ENCODE results near the gene TFB1M. TPM values are rescaled to one million over a fixed set of nuclear protein-coding genes. Genes with fewer than 3 reads are reported as not detected.

Gene TFB1M
- total RNA-seq, 4 donors from 2014 or later: 10.1 to 21.9 (median 14.8) TPM

- no peak overlapping the region for H3K4me3 ChIP-seq (ENCODE audit: low read depth, poor library complexity, severe bottlenecking)
- TF ChIP-seq CTCF (IDR thresholded peaks at IDR 0.05): no peak
- TF ChIP-seq POLR2A (IDR thresholded peaks at IDR 0.05): no peak
- DNase-seq (ENCODE audit: low spot score in 2 of 2): peak; percentile 22 to 84
- WGBS, 2 donors: 66 to 69% methylated on average over 30 of the region's 30 CpGs
- intact Hi-C loops (cut with DNase I; ENCODE audit: low total_unique reads): no loop called here
These were observed 66.0 kb downstream of the TFB1M start for GRCh38 chr6:155248008-155249001.

DNA sequence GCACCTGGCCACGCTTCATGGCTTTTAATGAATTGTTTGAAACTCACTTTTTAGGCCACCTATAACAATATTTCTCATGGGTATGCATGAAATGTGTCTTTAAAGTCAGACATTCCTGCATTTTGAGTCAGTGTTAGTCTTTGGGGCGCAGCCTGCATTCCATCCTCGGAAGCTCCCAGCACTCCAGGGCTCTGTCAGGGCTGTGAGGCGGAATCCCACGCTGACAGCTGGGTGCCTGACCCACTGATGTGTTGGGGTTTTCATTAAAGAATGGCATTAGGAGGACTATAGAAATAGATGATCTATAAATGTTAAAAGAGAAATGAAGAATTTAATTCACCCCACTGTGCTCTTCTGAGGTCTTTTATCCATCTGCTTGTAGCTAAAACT is 66.7 kb downstream of the TFB1M start:
- peak in 1 of 2 donors; percentile 59 for DNase-seq (ENCODE audit: low spot score in 2 of 2)
- intact Hi-C loops (cut with DNase I; ENCODE audit: low total_unique reads): no loop called here
- H3K4me3 ChIP-seq (ENCODE audit: low read depth, poor library complexity, severe bottlenecking): no peak overlapping the region
- 70 to 91% methylated on average over 5 of the region's 5 CpGs for WGBS, 2 donors
- TF ChIP-seq CTCF (IDR thresholded peaks at IDR 0.05): no peak
- TF ChIP-seq POLR2A (IDR thresholded peaks at IDR 0.05): no peak

DNA sequence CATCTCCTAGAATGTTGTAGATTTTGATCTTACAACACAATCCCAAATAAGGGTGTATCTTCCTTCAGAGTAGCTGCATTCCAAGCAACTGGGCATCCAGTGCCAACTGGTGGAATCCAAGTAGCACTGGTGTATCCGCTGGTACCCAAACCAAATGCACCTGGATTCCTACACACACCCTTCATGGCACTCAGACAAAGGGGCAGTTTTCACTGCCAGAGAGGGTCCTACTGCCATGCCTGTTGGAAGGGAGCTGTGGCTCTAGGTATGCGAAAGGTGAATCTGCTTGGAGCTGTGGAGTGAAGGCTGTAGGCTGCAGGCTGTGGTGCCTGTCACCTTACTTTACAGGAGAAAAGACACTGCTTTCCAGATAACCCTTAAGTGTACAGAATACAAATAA is 67.5 kb downstream of the TFB1M start:
- TF ChIP-seq CTCF (IDR thresholded peaks at IDR 0.05): no peak
- no peak for TF ChIP-seq POLR2A (IDR thresholded peaks at IDR 0.05)
- DNase-seq (ENCODE audit: low spot score in 2 of 2): peak in 1 of 2 donors; percentile 25
- H3K4me3 ChIP-seq (ENCODE audit: low read depth, poor library complexity, severe bottlenecking): no peak overlapping the region
- WGBS, 2 donors: 73 to 80% methylated on average over 2 of the region's 2 CpGs
- intact Hi-C loops (cut with DNase I; ENCODE audit: low total_unique reads): no loop called here

DNA sequence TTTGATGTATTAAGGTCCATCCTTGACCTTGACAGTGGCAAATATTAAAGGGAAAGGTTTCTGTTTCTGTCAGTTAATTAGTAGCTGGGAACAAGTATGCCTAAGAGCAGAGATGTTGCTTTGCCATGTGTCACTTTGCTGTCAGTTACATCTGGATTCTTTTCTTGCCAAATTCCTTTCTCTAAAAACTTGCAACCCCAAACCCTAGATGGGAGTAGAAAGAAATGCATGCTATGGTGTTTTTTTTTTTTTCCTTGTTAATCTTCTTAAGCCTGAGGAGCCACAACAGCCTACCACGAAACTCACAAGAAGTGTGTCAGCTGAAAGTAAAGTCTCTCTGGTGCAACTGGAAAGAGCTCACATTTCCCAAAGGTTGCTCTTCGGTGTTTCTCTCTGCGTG is 68.5 kb downstream of the TFB1M start:
- 85 to 86% methylated on average over 3 of the region's 3 CpGs for WGBS, 2 donors
- intact Hi-C loops (cut with DNase I; ENCODE audit: low total_unique reads): no loop called here
- no peak overlapping the region for H3K4me3 ChIP-seq (ENCODE audit: low read depth, poor library complexity, severe bottlenecking)
- TF ChIP-seq CTCF (IDR thresholded peaks at IDR 0.05) (no peak), POLR2A (IDR thresholded peaks at IDR 0.05) (no peak)
- no peak for DNase-seq (ENCODE audit: low spot score in 2 of 2)

DNA sequence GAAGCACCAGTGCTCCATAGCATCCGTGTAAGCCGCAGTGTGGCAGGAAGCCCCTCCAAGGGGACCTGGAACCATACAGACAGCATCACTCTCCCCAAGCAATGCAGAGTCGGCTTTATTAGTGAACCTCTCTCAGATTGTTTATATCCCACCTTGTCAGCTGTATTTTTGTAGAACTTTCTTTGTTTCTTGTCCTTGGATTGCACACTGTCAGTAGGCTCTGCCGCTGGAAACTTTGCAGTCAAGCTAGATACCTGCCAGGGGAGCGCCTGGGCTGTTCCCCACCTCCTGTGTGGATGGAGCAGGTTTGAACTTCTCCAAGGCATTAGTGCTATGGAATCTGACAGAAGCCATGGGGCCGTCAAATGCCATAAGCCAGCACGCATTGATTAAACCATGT is 69.1 kb downstream of the TFB1M start:
- H3K4me3 ChIP-seq (ENCODE audit: low read depth, poor library complexity, severe bottlenecking): no peak overlapping the region
- TF ChIP-seq CTCF (IDR thresholded peaks at IDR 0.05) (no peak), POLR2A (IDR thresholded peaks at IDR 0.05) (no peak)
- WGBS, 2 donors: 93 to 94% methylated on average over 7 of the region's 7 CpGs
- intact Hi-C loops (cut with DNase I; ENCODE audit: low total_unique reads): no loop called here
- no peak for DNase-seq (ENCODE audit: low spot score in 2 of 2)
